Fibroblast of skin of left quadriceps (primary cell): ENCODE measurements around the gene POMGNT1.

Experiments
- DNase-seq, 2 experiments: peaks; one replicate each; pipeline ENCODE4 v3.0.0-alpha.2; 2013; ENCODE audit warnings: low read depth in 2 of 2

POMGNT1 gene

GRCh38 chr1:46183079-46183847 lies 15.0 kb downstream of the POMGNT1 start:
- DNase-seq: peak; percentile 59 to 62

DNA sequence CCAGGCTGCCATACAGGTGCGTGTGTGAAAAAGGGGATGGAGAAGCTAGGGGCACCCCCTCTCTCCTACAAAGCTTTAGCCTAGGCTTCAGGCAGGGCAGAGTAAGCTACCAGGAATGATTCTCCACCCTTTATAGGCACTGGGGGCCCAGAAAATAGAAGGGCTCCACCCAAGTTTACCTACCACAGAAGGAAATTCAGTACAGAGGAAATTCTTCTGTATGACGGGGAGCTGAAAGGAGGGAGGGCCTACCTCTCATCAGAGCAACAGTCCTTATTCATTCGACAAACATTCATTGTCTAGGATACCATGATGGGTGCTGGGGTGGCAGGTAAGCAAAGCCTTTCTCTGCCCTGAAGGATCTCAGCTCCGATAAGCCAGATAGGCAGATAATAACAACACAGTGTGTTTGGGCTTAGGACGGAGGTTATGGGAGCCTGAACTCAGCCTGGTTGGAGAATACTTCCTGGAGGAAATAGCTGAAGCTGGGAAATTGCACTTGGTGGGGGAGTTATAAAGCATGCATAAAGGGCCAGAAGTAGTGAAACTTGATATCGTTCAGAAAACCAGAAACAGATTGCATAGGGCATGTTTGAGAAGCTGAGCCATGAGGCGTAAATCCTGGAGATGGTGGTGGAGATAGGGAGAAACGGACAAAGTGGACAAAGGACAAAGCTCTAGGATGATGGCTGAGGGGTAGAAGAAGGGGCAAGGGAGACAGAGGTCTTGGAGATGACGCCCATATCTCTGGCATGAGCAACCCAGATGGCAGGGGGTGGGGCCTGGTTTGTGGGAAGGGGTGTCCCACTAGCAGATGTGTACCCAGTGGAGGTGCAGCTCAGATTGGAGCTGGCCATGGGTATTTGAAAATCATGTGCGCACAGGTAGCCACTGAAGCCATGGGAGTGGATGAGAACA lies 16.6 kb downstream of the POMGNT1 start:
- peak; percentile 46 to 55 for DNase-seq

DNA sequence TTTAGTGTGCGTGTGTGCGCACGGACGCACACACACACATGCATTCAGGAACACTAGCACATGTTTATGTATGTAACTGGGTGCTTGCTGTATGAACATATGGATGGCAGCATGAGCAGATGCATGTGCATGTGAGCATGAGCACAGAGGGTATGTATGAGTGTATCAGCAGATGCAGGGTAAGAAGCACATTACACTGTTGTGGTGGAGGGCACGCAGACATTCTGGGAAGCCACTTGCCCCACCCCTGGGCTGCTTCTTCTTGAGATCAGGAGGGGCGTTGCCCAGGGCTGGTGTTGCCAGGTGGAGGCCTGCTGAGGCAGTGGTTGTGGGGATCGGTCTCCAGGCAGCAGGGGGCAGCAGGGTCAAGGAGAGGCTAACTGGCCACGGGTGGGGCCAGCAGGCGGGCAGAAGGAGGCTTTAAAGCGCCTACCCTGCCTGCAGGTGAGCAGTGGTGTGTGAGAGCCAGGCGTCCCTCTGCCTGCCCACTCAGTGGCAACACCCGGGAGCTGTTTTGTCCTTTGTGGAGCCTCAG lies 18.1 kb downstream of the POMGNT1 start:
- DNase-seq: no peak

DNA sequence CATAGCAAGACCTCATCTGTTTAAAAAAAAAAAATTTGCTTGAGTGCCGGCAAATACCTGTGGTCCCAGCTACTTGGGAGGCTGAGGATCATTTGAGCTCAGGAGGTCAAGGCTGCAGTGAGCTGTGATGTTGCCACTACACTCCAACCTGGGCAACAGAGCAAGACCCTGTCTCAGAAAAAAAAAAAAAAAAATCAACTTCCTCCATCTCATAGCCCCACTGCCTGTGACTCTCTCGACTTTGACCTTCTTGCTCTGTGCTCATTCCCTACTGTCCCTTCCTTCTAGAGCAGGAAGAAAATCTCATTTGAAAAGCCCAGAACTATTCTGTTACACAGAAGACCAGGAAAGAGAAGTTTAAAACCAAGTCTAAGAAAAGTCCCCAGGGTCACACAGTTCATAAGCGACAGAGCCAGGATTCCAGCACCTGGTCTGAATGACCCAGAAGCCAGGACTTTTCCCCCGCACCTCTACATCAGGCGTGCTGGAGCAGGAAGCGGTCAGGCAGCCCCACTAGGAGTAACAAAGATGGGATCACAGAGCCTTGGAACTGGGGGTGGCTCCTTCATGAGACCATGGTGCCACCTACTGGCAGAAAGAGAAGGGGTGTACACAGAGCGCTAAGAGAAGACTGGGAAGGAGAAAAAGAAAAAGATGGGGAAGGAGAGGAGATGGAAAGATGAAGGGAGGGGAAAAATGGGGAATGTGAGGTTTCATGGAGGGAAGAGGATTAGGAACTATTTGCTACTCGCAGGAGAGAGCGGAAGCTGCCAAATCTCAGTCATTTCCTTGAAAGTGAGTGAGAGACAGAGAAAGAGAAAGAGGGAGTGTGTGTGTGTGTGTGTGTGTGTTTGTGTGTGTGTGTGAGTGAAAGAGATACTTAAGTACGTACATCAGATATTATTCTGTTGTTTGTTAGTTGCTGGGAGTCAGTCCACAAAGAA lies 18.8 kb downstream of the POMGNT1 start:
- DNase-seq: peak; percentile 65 to 73

GRCh38 chr1:46176211-46176865 lies 21.9 kb downstream of the POMGNT1 start, which contains the start of gene P3R3URF:
TSS of gene P3R3URF (minus strand) at chr1:46176488. CDS start at chr1:46176471, 17 bp downstream.
- DNase-seq: no peak

DNA sequence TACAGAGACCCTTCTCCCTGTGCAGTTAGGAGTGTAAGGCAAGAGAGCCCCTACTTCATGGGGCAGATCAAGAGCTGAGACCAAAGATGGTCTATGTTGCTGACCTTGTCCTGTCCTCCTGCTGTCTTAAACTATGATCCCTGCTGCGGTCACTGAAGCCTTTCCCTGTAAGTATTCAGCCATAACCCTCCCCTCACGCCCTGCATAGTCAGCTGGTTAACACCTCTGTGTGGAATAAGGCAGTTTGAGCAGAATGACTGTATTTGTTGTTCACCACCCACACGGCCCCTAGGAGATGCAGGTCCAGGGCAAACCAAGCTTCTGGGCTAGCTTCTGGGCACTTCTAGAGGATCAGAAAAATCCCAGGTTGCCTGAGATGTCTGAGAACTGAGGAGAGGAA lies 23.0 kb downstream of the POMGNT1 start:
- DNase-seq: no peak

DNA sequence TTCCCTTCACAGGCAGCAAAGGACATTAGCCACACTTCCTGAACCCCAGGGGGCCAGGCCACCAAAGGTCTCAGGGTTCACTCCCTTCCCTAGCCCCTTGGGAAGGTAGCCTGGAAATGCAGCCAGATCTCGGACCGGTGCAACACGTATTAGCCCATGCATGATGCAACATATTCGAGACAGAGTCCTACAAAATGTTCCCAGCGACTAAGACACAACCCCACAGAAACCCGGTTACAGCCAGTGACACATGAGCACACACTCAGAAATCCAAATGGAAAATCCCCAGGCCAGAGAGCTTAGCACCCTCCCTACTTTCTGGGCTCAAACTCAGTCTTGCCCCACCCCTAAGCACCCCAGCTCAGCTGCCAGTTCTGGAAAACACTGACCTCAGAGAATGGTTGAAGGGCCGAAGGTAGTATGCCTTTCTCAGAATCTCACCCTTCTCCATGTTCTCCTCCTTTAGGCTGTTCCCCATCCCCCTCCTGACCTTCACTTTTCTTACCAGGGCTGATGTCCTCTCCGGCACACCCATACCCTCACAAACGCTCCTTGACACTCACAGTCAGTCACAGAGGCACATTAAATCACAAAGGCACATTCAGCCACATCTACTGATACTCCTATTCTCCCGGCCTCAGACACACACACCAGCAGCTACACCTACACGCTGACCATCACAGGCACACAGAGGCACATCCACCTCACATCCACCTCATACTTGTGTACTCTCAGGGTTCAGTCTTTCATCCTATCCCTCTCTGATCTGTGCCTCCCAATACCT lies 23.6 kb downstream of the POMGNT1 start, which contains the start of gene TSPAN1:
TSPAN1 (plus strand) TSS at position 640 of the 784 bp plus-strand sequence. CDS start 6,021 bp downstream, outside the sequence.
- DNase-seq: no peak

- DNase-seq: no peak
Observed at GRCh38 chr1:46173361-46173856, 24.8 kb downstream of the POMGNT1 start.

GRCh38 chr1:46172321-46172720 lies 25.9 kb downstream of the POMGNT1 start:
- DNase-seq: no peak

DNA sequence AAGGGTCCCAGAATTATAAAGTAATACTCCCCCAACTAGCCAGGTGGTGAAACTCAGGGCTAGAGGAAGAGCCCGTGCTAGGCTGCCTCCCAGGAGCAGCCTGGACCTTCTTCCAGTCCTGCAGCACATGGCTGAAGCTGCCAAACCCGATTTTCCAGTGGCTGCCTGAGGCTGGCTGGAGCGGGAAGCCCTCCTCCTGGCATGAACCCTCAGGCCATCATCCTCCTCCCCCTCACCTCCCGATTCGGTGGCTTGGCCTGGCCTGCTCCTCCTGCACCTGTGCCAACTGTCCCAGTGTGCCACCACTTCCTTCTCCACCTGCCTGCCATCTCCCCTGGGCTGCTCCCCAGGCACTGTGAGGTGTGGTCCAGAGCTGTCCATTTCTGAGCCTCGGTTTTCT lies 26.4 kb downstream of the POMGNT1 start:
- no peak for DNase-seq

GRCh38 chr1:46171351-46171750 lies 26.9 kb downstream of the POMGNT1 start:
- DNase-seq: no peak

DNA sequence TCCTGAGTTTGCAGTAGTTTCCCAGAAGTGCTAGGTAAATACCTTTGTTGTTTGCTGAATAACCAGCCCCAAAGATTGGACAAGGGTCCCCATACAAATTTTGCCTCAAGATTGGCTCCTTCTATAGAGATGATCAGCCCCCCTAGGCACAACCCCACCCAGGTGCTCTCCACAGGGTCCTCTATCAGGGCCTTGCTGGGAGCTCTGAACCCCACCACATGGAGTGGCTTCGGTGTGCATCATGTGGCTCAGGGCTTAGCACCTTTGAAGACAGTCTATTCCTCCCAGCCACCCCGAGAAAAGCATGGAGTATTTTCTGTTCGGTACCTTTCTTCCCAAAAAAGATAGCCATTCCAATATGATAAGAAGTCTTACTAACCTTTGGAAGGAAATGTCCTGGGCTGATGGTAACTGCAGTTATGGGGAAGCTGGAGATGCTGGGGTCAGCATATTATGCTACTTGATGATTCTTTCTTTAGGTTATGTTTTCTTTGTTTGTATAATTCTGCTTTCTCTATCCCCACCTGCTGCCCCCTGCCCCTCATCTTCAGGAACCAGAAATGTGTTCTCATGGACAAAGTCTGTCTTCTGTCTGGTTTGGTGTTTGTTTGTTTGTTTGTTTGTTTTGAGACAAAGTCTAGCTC lies 28.3 kb downstream of the POMGNT1 start:
- no peak for DNase-seq

GRCh38 chr1:46168477-46168876 lies 29.8 kb downstream of the POMGNT1 start:
- no peak for DNase-seq

DNA sequence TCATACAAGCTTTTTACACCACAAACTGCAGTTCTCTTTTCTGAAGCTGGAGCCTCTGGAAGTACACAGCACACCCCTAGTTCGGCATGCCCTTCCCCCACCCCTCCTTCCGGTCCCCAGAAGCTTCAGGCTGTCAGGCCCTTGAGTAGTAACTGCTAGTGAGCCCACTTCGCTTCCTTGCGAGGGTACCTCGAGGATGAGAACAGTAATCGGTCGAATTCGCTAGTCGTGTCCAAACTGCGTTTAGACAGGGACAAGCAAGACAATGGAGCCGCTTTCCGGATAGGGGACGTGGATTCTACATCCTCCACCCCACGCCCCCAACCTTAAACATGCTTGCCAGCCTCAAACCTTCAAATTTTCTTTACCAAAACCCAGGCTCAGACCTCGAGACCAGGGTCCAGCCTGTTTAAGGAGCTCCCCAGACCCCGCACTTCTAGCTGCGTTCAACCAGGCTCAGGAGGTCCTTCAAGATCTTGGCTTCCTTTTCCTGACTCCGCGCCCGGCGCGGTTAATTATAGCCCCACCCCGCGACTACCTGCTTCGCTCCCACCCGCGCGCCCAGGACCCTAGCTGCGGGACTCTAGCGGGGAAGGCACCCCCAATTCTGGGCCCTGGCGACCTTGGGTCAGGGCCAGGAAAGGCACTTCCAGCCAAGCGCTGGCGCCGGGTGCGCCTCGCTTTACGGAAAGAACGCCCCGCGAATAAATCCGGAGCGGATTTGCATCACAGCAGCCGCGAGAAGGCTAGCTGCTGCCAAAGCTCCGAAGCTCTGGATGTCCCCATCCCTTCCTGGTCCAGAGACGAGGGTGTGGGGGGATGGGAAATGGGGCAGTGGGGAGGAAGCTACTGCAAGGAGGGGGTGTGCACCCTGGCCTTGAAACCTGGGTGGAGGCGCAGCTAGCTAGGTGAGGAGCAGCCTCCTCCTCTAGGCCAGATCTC lies 31.4 kb downstream of the POMGNT1 start:
- DNase-seq: no peak

DNA sequence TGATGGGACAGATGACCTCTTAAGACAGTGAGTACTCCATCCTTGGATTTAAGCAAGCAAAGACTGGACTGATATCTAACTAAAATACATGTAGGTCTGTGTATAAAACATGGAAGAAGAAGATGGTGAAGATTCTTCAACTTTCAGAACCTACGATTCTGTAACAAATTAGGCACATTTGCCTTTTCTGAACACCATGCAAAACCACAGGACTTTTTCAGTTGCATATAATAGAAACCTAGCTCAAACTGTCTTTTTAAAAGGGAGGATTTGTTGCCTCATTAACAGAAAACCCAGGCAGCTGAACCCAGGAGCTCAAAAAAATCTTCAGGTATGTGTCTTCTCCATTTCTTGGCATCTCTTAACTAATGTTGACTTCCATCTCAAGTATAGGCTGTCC lies 38.0 kb downstream of the POMGNT1 start:
- DNase-seq: no peak

DNA sequence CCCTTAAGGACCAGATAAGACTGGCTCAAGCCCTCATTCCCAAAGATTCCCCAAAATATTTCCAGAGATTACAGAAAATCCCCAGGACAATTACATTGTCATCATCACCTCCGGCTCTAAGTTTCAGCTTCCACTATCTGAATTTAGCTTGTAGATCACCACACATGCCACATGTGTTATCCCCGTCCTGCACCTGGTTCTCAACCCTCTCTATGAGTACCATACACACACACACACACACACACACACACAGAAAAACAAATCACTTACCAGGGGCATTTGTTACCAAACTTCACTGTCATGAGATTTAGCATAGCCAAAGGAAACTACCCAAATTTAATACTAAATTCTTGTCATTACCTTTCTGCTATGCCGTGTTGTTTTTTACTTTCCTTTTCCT lies 38.7 kb downstream of the POMGNT1 start:
- DNase-seq: no peak

GRCh38 chr1:46158312-46159281 lies 39.6 kb downstream of the POMGNT1 start:
- no peak for DNase-seq
